Adrenal gland (tissue), 5 donors: ENCODE data around the gene VCX3B.

Experiments used
- CTCF ChIP-seq, 6 experiments: fragments of 450-650 bp in 4 of 6; fragments of 200-600 bp in 2 of 6; sonication (generic) in 1 of 6; IDR thresholded peaks; 1 replicate in 5 of 6; 2 replicates in 1 of 6; pipeline versions ENCODE4 v1.5.1 to v1.8.0; 2016 to 2021; ENCODE audit warnings: antibody characterized with exemption in 6 of 6, mild to moderate bottlenecking in 2 of 6, moderate library complexity in 1 of 6
- POLR2A ChIP-seq, 2 donors: fragments of 450-650 bp; IDR thresholded peaks; one replicate each; pipeline ENCODE4 v1.6.1; 2017; ENCODE audit warnings: antibody characterized with exemption in 2 of 2, mild to moderate bottlenecking in 2 of 2, moderate library complexity in 1 of 2
- donor health status: DM: no; HTN: no; CAD: no.

GRCh38 chrX:8504451-8504850, 39.8 kb downstream of the VCX3B start:
- TF ChIP-seq CTCF (IDR thresholded peaks at IDR 0.05) (no peak), POLR2A (IDR thresholded peaks at IDR 0.05) (no peak)
